GM15510 (cell line): Measurements from ENCODE around the gene LAMA2.

Source experiments
- POLR2A ChIP-seq: IDR thresholded peaks from 3 replicates; pipeline ENCODE4 v1.6.1; 2011; ENCODE audit warnings: borderline replicate concordance; ENCODE audit not compliant: insufficient read length; ENCODE audit errors: extremely low read depth

LAMA2 gene

DNA sequence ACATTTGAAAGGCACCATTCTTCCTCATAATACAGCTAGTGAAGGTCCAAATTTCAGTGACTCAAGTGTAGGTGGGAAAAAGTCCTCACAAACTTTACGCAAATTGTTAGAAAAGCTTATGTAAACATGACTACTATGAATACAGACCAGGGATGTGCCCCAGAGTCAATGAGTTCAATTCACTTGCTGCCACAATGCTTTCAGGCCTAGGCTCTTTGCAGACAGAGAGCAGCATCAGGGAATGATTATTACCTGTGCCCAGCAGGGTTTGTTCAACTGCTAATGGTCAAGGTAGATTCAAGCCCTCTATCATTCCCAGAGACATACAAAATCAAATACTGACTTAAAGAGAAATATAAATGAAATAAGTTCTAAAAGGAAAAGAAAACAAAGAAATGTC lies 84.0 kb downstream of the LAMA2 start:
- no peak for TF ChIP-seq POLR2A

DNA sequence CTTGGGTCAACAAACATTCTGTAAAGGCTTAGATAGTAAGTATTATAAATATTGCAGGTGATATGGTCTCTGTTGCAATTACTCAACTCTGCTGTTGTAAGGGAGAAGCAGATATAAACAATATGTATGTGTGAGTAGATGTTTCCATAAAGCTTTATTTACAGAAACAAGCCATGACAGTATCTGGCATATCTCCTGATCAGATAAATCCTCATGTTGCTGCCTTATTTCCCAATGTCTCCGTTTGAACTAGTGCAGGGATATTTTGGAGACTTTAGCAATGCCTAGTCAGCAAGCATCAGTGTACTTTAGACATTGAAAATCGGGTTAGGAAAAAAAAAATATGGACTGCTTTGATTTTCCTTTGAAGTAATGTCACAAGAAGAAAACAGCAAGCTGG lies 96.1 kb downstream of the LAMA2 start:
- no peak for TF ChIP-seq POLR2A

DNA sequence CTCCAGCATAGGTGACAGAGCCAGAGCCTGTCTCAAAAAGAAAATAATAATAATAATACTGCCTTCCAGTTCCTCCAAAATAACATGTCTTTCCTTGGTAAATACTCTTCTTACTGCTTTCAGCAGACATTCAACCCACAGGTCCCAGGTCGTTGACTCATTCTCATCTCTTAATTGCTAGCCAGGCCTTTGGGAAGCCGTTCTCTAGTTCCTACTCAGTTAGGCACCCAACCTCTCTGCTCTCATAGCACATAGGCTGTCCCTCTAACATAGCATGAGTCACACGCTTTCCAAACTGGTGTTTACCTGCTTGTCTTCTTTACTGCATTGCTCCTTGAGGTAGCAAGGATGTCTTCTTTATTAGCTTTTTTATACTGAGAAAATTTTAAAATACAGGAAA lies 98.8 kb downstream of the LAMA2 start:
- no peak for TF ChIP-seq POLR2A

GRCh38 chr6:128990360-128990759 lies 107.4 kb downstream of the LAMA2 start:
- TF ChIP-seq POLR2A = no peak

DNA sequence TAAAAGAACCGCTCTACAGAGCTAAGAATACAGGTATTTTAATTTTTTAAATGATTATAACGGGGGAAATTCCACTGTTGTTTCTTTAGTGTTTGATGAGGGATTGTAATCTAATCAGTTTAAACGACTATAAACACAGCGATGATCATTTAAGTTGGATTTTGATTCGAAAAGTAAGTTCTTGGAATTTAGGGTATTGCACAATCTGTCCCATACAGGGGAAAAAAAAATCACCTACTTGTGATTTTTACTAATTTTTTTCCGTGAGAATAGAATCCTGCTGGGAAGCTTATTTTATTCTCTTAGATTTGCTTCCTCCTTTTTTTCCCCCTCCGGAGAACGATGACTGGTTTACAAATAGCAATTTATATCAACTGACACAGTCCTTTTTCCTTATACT lies 108.0 kb downstream of the LAMA2 start:
- no peak for TF ChIP-seq POLR2A

- no peak for TF ChIP-seq POLR2A
Observed at GRCh38 chr6:128993166-128993565, 110.2 kb downstream of the LAMA2 start.

- no peak for TF ChIP-seq POLR2A
Observed at GRCh38 chr6:128997880-128998279, 114.9 kb downstream of the LAMA2 start.

- TF ChIP-seq POLR2A = no peak
Observed at GRCh38 chr6:129006724-129007514, 124.0 kb downstream of the LAMA2 start.

DNA sequence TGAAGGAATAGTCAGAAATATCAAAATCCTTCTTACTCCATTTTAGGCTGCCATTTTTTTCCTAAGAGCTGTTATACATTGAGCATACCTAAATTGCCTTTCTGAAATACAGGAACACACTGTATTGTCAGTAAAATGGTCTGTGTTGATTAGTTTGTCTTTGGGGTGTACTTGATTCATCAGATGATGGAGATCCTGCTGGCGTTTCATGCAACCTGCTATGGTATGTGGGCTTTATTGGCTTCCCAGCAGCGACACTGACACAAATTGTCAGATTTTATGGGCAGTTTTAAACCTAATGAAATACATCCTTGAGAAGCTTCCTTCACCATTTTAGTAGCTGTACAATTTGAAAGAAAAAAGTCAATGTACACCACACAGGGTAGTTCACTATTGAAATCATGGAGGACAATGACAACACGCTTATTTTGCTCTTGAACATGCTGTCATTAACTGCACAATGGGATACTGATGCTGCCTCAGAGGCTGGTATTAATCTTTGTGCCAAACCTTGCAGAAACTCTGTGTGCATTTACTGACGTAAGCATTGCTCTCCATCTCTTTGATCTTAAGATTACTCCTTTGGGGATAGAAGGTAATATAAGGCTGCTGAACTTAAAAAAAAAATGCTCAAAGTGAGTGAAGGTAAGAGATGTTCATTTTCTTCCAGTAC lies 124.9 kb downstream of the LAMA2 start:
- TF ChIP-seq POLR2A = no peak

- TF ChIP-seq POLR2A = no peak
Observed at GRCh38 chr6:129008591-129008990, 125.7 kb downstream of the LAMA2 start.

DNA sequence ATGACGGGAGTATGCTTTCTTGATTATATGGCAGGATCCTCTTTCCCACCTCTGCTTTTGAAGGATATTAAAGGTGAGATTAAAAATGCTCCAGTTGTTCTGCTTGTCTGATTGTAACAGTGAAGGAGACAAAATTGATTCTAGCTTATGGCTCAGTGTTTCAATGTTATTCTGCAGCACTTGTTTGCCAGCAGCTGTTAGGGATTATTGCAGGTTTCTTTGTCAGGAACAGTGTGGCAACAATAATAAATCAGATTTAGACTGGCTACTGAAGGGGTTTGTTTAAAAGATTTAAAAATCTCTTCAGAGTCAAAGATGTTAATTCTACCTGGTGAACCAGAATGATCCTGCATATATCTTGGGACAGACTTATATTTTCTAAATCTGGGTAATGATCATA lies 126.9 kb downstream of the LAMA2 start:
- TF ChIP-seq POLR2A = no peak

DNA sequence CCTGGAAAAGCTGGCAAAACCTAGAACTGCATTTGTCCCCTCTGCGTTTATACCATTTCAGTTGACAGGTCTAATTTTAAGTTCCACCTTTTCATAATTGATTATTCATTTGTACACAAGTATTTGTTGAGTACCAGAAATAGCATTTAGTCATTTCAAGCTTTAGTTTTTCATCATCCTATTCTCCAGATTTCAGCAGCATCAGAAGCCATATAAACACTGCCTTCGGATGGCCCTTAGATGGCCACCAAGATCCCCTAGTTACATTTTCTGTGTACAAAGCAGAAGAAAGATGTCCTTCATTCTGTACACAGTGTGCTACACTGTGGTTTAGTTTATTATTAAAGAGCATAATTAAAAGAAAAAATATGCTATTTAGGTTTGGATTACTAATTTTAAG lies 131.4 kb downstream of the LAMA2 start:
- no peak for TF ChIP-seq POLR2A

- no peak for TF ChIP-seq POLR2A
Observed at GRCh38 chr6:129015721-129016120, 132.8 kb downstream of the LAMA2 start.

GRCh38 chr6:129016844-129017243 lies 133.9 kb downstream of the LAMA2 start:
- no peak for TF ChIP-seq POLR2A

GRCh38 chr6:129022011-129022553 lies 139.1 kb downstream of the LAMA2 start:
- no peak for TF ChIP-seq POLR2A

GRCh38 chr6:129026601-129027000 lies 143.7 kb downstream of the LAMA2 start:
- TF ChIP-seq POLR2A = no peak
